ENCODE results near the gene PCK2. TPM values are rescaled to one million over a fixed set of nuclear protein-coding genes. Genes with fewer than 3 reads are reported as not detected.

PCK2 gene
- total and polyA plus RNA-seq, 2 of the 13 experiments (the other 11 are each of a cell fraction or from before 2014, with no cell fraction given) = 129 to 272 TPM

- peak; percentile 97 for TF ChIP-seq ZNF441 (CRISPR knock-in tag; IDR thresholded peaks at IDR 0.05; ENCODE audit: borderline replicate concordance)
- peak; percentile 99 for TF ChIP-seq RXRA (CRISPR knock-in tag; IDR thresholded peaks at IDR 0.05)
- peak; percentile 16; the same call in 1 of the 2 replicates for TF ChIP-seq PRDM15 (CRISPR knock-in tag; IDR thresholded peaks at IDR 0.05)
- peak; percentile 79; the same call in 1 of the 2 replicates for TF ChIP-seq DR1 (CRISPR knock-in tag; IDR thresholded peaks at IDR 0.05)
- no peak for TF ChIP-seq ZNF431 (CRISPR knock-in tag; IDR thresholded peaks at IDR 0.05; ENCODE audit: borderline replicate concordance, low read depth)
- peak; percentile 98 for TF ChIP-seq ZNF761 (CRISPR knock-in tag; conservative IDR thresholded peaks at IDR 0.05)
- peak; percentile 87 for TF ChIP-seq ZNF776 (CRISPR knock-in tag; IDR thresholded peaks at IDR 0.05)
- TF ChIP-seq HDAC6 (IDR thresholded peaks at IDR 0.05; ENCODE audit: low read depth, low read length) = peak; percentile 64; the same call in 1 of the 2 replicates
- peak; percentile 99 for TF ChIP-seq ZNF33B (CRISPR knock-in tag; IDR thresholded peaks at IDR 0.05)
- TF ChIP-seq SP140L (CRISPR knock-in tag; IDR thresholded peaks at IDR 0.05; ENCODE audit: borderline replicate concordance) = peak; percentile 97; the same call in 1 of the 2 replicates
- TF ChIP-seq MXD1 (CRISPR knock-in tag; IDR thresholded peaks at IDR 0.05) = peak; percentile 98
- TF ChIP-seq ZNF446 (CRISPR knock-in tag; IDR thresholded peaks at IDR 0.05) = no peak
- TF ChIP-seq STAG1 (CRISPR knock-in tag; IDR thresholded peaks at IDR 0.05) = no peak; the same call in none of the 2 replicates
- TF ChIP-seq ARNT (IDR thresholded peaks at IDR 0.05) = no peak
- peak; percentile 99 for TF ChIP-seq ZBTB20 (CRISPR knock-in tag; IDR thresholded peaks at IDR 0.05; ENCODE audit: borderline replicate concordance, low read depth)
- TF ChIP-seq GABPB1 (CRISPR knock-in tag; IDR thresholded peaks at IDR 0.05) = peak; percentile 80
- peak; percentile 97 for TF ChIP-seq ZNF644 (CRISPR knock-in tag; IDR thresholded peaks at IDR 0.05; ENCODE audit: low read depth)
- TF ChIP-seq ZNF276 (CRISPR knock-in tag; IDR thresholded peaks at IDR 0.05; ENCODE audit: low read depth) = peak; percentile 98
- no peak for TF ChIP-seq U2AF1 (optimal IDR thresholded peaks at IDR 0.05; ENCODE audit: low read depth, low read length)
- no peak for TF ChIP-seq ZNF432 (CRISPR knock-in tag; IDR thresholded peaks at IDR 0.05; ENCODE audit: borderline replicate concordance)
- peak; percentile 98 for TF ChIP-seq BCL3 (CRISPR knock-in tag; IDR thresholded peaks at IDR 0.05)
- no peak for TF ChIP-seq HNRNPLL (IDR thresholded peaks at IDR 0.05; ENCODE audit: low read depth, low read length, poor library complexity, severe bottlenecking)
Observed at GRCh38 chr14:24095271-24096068, 1.4 kb downstream of the PCK2 start (continued).
